HCT116 (cell line): ENCODE measurements around the gene RERG. TPM values are rescaled to one million over a fixed set of nuclear protein-coding genes. Genes with fewer than 3 reads are reported as not detected.

Experiments
- ATAC-seq: fragments of 200-7000 bp; cut with Tn5 transposase; 2 replicates; pipeline ENCODE4 v1.9.1; 2020; ENCODE audit warnings: mild to moderate bottlenecking, moderate library complexity
- BruUV-seq: library from RNA; stranded (reverse); fragments of 400-500 nt; replicated peaks from 2 replicates; lab custom pipeline; 2021; lab: Mats Ljungman, UMichigan
- CTCF ChIA-PET: fragments of 300-600 bp; sonication (Branson Sonifier 250); formaldehyde crosslinking; loops from one replicate; lab custom pipeline; 2021; ENCODE audit warnings: antibody characterized with exemption; lab: Charles Lee
- POLR2A ChIA-PET: fragments of 300-600, 350-600 bp; sonication (Branson Sonifier 250); formaldehyde crosslinking; loops from one replicate; lab custom pipeline; 2021; ENCODE audit warnings: antibody characterized with exemption; lab: Charles Lee
- RAD21 ChIA-PET, 2 experiments: fragments of 300-600 bp; sonication (Branson Sonifier 250); formaldehyde crosslinking; loops; one replicate each; lab custom pipeline; 2023; ENCODE audit warnings: low total read pairs in 2 of 2; ENCODE audit not compliant: uncharacterized antibody in 2 of 2, unreplicated experiment in 2 of 2, low non-redundant PET in 1 of 2; lab: Charles Lee
- DNase-seq: peaks from one replicate; pipeline ENCODE4 v3.0.0-alpha.2; 2010; ENCODE audit warnings: low read depth, low spot score
- H2AFZ ChIP-seq: fragments of 200-600 bp; shearing (Covaris generic), sonication (generic); 2 replicates; pipeline ENCODE4 v1.6.1; 2017; ENCODE audit warnings: low read depth, mixed run types, mixed read lengths, antibody characterized with exemption, low read length; ENCODE audit not compliant: poor library complexity, severe bottlenecking
- H3K27ac ChIP-seq: 2 replicates; pipeline ENCODE4 v1.5.1; 2012; ENCODE audit warnings: low read depth, low read length
- H3K27me3 ChIP-seq: fragments of 200-600 bp; sonication (generic); 2 replicates; pipeline ENCODE4 v1.6.1; 2016; ENCODE audit warnings: mixed run types, low read length, mixed read lengths; ENCODE audit not compliant: insufficient read depth
- H3K36me3 ChIP-seq, 2 experiments: fragments of 200-500 bp in 1 of 2; fragments of 200-600 bp in 1 of 2; sonication (Bioruptor generic) in 1 of 2; sonication (generic) in 1 of 2; 2 replicates each; pipeline versions ENCODE4 v1.5.1 to v1.6.1; 2014 to 2016; ENCODE audit warnings: low read length in 2 of 2, inconsistent platforms in 1 of 2, mixed read lengths in 1 of 2, mixed run types in 1 of 2; ENCODE audit not compliant: insufficient read depth in 2 of 2, control insufficient read depth in 1 of 2
- H3K4me1 ChIP-seq, 2 experiments: fragments of 200-600 bp in 1 of 2; sonication (generic) in 1 of 2; 2 replicates each; pipeline versions ENCODE4 v1.5.1 to v1.6.1; 2012 to 2017; ENCODE audit warnings: low read length in 2 of 2, inconsistent platforms in 1 of 2, mild to moderate bottlenecking in 1 of 2, mixed read lengths in 1 of 2, mixed run types in 1 of 2, moderate library complexity in 1 of 2; ENCODE audit not compliant: insufficient read depth in 2 of 2, control insufficient read depth in 1 of 2
- H3K4me2 ChIP-seq: fragments of 200-600 bp; sonication (generic); 2 replicates; pipeline ENCODE4 v1.6.1; 2017; ENCODE audit warnings: mixed run types, low read length, mixed read lengths
- H3K4me3 ChIP-seq, 2 experiments: fragments of 200-600 bp in 1 of 2; sonication (generic) in 1 of 2; replicated peaks in 1 of 2; 2 replicates each; pipeline ENCODE4 v1.5.1; 2011 to 2016; ENCODE audit warnings: low read length in 2 of 2, control low read depth in 1 of 2, low read depth in 1 of 2, mild to moderate bottlenecking in 1 of 2, mixed read lengths in 1 of 2, mixed run types in 1 of 2
- H3K79me2 ChIP-seq: fragments of 200-600 bp; sonication (generic); 2 replicates; pipeline ENCODE4 v1.6.1; 2017; ENCODE audit warnings: mild to moderate bottlenecking, mixed run types, low read length, moderate library complexity, mixed read lengths; ENCODE audit not compliant: insufficient read depth
- H3K9ac ChIP-seq: fragments of 200-600 bp; sonication (generic); 2 replicates; pipeline ENCODE4 v1.6.1; 2016; ENCODE audit warnings: low read length, mixed read lengths
- H3K9me2 ChIP-seq: fragments of 200-600 bp; sonication (generic), shearing (Covaris generic); 2 replicates; pipeline ENCODE4 v1.6.1; 2017; ENCODE audit warnings: mixed run types, mild to moderate bottlenecking, moderate library complexity; ENCODE audit not compliant: insufficient read depth
- H3K9me3 ChIP-seq, 2 experiments: fragments of 200-500 bp in 1 of 2; fragments of 200-600 bp in 1 of 2; sonication (Bioruptor generic) in 1 of 2; sonication (generic) in 1 of 2; 2 replicates each; pipeline ENCODE4 v1.6.1; 2014 to 2017; ENCODE audit warnings: low read length in 2 of 2, mixed read lengths in 2 of 2, inconsistent platforms in 1 of 2, low read depth in 1 of 2, mild to moderate bottlenecking in 1 of 2, mixed run types in 1 of 2, moderate library complexity in 1 of 2; ENCODE audit not compliant: control insufficient read depth in 1 of 2, insufficient read depth in 1 of 2
- H4K20me1 ChIP-seq: fragments of 200-600 bp; sonication (generic), shearing (Covaris generic); 2 replicates; pipeline ENCODE4 v1.6.1; 2017; ENCODE audit warnings: mixed run types, mild to moderate bottlenecking, moderate library complexity; ENCODE audit not compliant: insufficient read depth
- ATF3 ChIP-seq: IDR thresholded peaks from 2 replicates; pipeline ENCODE4 v1.6.1; 2012
- CEBPB ChIP-seq: IDR thresholded peaks from 2 replicates; pipeline ENCODE4 v1.6.1; 2012; ENCODE audit warnings: low read depth
- EZH2phosphoT487 ChIP-seq: fragments of 200-600 bp; IDR thresholded peaks from 2 replicates; pipeline ENCODE4 v1.6.1; 2018; ENCODE audit warnings: antibody characterized with exemption, borderline replicate concordance
- FOSL1 ChIP-seq: IDR thresholded peaks from 2 replicates; pipeline ENCODE4 v1.6.1; 2012; ENCODE audit warnings: low read depth
- POLR2AphosphoS5 ChIP-seq: IDR thresholded peaks from 2 replicates; pipeline ENCODE4 v1.6.1; 2011; ENCODE audit warnings: mild to moderate bottlenecking, low read depth, low read length, moderate library complexity
- RAD21 ChIP-seq: IDR thresholded peaks from 2 replicates; pipeline ENCODE4 v1.6.1; 2012; ENCODE audit warnings: low read depth, mild to moderate bottlenecking
- SIN3A ChIP-seq: IDR thresholded peaks from 2 replicates; pipeline ENCODE4 v1.6.1; 2012; ENCODE audit warnings: low read depth
- SP1 ChIP-seq: IDR thresholded peaks from 2 replicates; pipeline ENCODE4 v1.6.1; 2012; ENCODE audit warnings: low read depth
- TCF7L2 ChIP-seq: IDR thresholded peaks from 2 replicates; pipeline ENCODE4 v1.7.0; 2011; ENCODE audit warnings: borderline replicate concordance, inconsistent platforms; ENCODE audit not compliant: insufficient read depth, insufficient read length; ENCODE audit errors: extremely low read depth
- intact Hi-C: fragments of 100-400 bp; cut with micrococcal nuclease; formaldehyde crosslinking; loops from 2 replicates; pipeline ENCODE4 v1.10.0; 2022
- total RNA-seq: library from RNA; stranded (reverse); gene quantifications from one replicate; pipeline ENCODE4 v1.2.1, GENCODE V29; 2021; ENCODE audit not compliant: unreplicated experiment
- TF ChIP-seq, protein P1 (sequence below): IDR thresholded peaks from 2 replicates; pipeline ENCODE4 v1.6.1; 2012; ENCODE audit warnings: low read depth
- TF ChIP-seq, protein P2 (sequence below): IDR thresholded peaks from 2 replicates; pipeline ENCODE4 v1.6.1; 2012

RERG gene
- total RNA-seq, 1 experiment from 2014 or later: not detected

DNA sequence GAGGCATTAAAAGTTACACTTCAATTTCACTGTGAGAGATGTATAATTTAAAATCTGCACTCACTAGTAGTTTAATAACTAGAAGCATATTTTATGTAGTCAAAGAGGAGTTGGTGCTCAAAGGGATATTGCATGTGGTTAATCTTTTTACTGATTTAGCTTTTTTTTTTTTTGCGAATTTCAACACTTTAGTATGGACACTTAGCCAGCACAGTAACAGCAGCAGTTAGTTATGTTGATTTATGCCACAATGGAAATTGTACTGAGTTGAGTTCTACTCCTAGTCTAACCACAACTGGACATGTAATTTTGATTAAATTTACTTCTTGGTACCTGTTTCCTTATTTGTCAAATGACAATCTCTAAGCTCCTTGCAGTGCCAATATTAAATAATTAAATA is 104.2 kb downstream of the RERG start:
- no peaks in the 10 kb centered on the region for H3K9me3 ChIP-seq
- H3K4me2 ChIP-seq: no peak overlapping the region
- no peak overlapping the region for H3K27ac ChIP-seq
- no peak overlapping the region for H3K9ac ChIP-seq
- no peak overlapping the region for H2AFZ ChIP-seq
- H3K27me3 ChIP-seq: peaks cover 61% of the 10 kb centered on the region
- BruUV-seq: no TSS peak
- H3K4me3 ChIP-seq: no peak overlapping the region
- RAD21 ChIA-PET: no interaction called here
- DNase-seq (no peak), ATAC-seq (no peak)
- POLR2A ChIA-PET: no interaction called here
- H3K79me2 ChIP-seq: no peaks in the 10 kb centered on the region
- no peaks in the 10 kb centered on the region for H3K9me2 ChIP-seq
- no peaks in the 10 kb centered on the region for H4K20me1 ChIP-seq
- H3K36me3 ChIP-seq: no peaks in the 10 kb centered on the region
- H3K4me1 ChIP-seq: no peaks in the 10 kb centered on the region
- TF ChIP-seq TCF7L2 (no peak), RAD21 (no peak), SIN3A (no peak)
- CTCF ChIA-PET: no interaction called here
- intact Hi-C loops: no loop called here

GRCh38 chr12:15116086-15116485 is 105.1 kb downstream of the RERG start:
- CTCF ChIA-PET: no interaction called here
- peaks cover 58% of the 10 kb centered on the region for H3K27me3 ChIP-seq
- no peak for ATAC-seq

More at GRCh38 chr12:15116086-15116485, 105.1 kb downstream of the RERG start:
- Histone ChIP-seq H3K27ac (no peak overlapping the region), H3K9me2 (no peaks in the 10 kb centered on the region), H3K4me1 (no peaks in the 10 kb centered on the region), H4K20me1 (no peaks in the 10 kb centered on the region), H3K36me3 (no peaks in the 10 kb centered on the region), H3K4me2 (no peak overlapping the region)
- BruUV-seq: no TSS peak
- POLR2A ChIA-PET: no interaction called here
- TF ChIP-seq SIN3A (no peak), POLR2AphosphoS5 (no peak), EZH2phosphoT487 (no peak), SP1 (no peak), TCF7L2 (no peak), FOSL1 (no peak), CEBPB (no peak), ATF3 (no peak)
- TF ChIP-seq, protein P1, sequence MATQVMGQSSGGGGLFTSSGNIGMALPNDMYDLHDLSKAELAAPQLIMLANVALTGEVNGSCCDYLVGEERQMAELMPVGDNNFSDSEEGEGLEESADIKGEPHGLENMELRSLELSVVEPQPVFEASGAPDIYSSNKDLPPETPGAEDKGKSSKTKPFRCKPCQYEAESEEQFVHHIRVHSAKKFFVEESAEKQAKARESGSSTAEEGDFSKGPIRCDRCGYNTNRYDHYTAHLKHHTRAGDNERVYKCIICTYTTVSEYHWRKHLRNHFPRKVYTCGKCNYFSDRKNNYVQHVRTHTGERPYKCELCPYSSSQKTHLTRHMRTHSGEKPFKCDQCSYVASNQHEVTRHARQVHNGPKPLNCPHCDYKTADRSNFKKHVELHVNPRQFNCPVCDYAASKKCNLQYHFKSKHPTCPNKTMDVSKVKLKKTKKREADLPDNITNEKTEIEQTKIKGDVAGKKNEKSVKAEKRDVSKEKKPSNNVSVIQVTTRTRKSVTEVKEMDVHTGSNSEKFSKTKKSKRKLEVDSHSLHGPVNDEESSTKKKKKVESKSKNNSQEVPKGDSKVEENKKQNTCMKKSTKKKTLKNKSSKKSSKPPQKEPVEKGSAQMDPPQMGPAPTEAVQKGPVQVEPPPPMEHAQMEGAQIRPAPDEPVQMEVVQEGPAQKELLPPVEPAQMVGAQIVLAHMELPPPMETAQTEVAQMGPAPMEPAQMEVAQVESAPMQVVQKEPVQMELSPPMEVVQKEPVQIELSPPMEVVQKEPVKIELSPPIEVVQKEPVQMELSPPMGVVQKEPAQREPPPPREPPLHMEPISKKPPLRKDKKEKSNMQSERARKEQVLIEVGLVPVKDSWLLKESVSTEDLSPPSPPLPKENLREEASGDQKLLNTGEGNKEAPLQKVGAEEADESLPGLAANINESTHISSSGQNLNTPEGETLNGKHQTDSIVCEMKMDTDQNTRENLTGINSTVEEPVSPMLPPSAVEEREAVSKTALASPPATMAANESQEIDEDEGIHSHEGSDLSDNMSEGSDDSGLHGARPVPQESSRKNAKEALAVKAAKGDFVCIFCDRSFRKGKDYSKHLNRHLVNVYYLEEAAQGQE: no peak
- TF ChIP-seq, protein P2, sequence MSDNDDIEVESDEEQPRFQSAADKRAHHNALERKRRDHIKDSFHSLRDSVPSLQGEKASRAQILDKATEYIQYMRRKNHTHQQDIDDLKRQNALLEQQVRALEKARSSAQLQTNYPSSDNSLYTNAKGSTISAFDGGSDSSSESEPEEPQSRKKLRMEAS: no peak
- TF ChIP-seq, all 23 proteins: peak for 0
- intact Hi-C loops: no loop called here
- no peak for DNase-seq
- Histone ChIP-seq H3K4me3 (no peak overlapping the region), H2AFZ (no peak overlapping the region), H3K79me2 (no peaks in the 10 kb centered on the region), H3K9ac (no peak overlapping the region), H3K9me3 (no peaks in the 10 kb centered on the region)
- RAD21 ChIA-PET: no interaction called here
